ENCODE results near the gene ANKS6. TPM values are rescaled to one million over a fixed set of nuclear protein-coding genes. Genes with fewer than 3 reads are reported as not detected.

The ANKS6 gene
- total RNA-seq, 1 experiment from 2014 or later = 46.3 TPM

- Histone ChIP-seq H3K4me2 (ENCODE audit: insufficient read depth, insufficient read length, low read length) (no peak overlapping the region), H2AK5ac (ENCODE audit: insufficient read length, low read length) (no peak overlapping the region), H3K27me3 (ENCODE audit: insufficient read depth, low read length) (no peaks in the 10 kb centered on the region), H3K9me3 (ENCODE audit: control insufficient read depth, low read depth, low read length) (no peaks in the 10 kb centered on the region), H4K20me1 (ENCODE audit: control insufficient read depth, insufficient read depth, insufficient read length) (no peaks in the 10 kb centered on the region), H4K8ac (replicated peaks; ENCODE audit: insufficient read length, low read depth, low read length) (no peak overlapping the region), H2BK20ac (ENCODE audit: low read depth, low read length, poor library complexity, severe bottlenecking) (no peak overlapping the region), H3K4ac (ENCODE audit: low read depth, low read length) (no peak overlapping the region), H3K9ac (ENCODE audit: extremely low read depth, insufficient read length, low read length) (no peak overlapping the region), H3K18ac (ENCODE audit: insufficient read length, low read depth, low read length) (no peak overlapping the region), H3K27ac (ENCODE audit: insufficient read length, low read depth, low read length) (no peak overlapping the region), H3K56ac (ENCODE audit: insufficient read length, low read depth, low read length) (no peak overlapping the region), H2AFZ (ENCODE audit: low read length) (no peak overlapping the region), H2BK120ac (ENCODE audit: low read depth, low read length, poor library complexity, severe bottlenecking) (no peak overlapping the region), H3T11ph (ENCODE audit: low read length) (no peak overlapping the region), H2BK12ac (ENCODE audit: insufficient read length, low read depth, low read length) (no peak overlapping the region), H2BK5ac (ENCODE audit: insufficient read length, low read length) (no peak overlapping the region), H3K23me2 (ENCODE audit: insufficient read length, low read depth, low read length, poor library complexity, severe bottlenecking) (no peaks in the 10 kb centered on the region), H3K14ac (ENCODE audit: insufficient read depth, low read length) (no peak overlapping the region), H3K79me2 (ENCODE audit: insufficient read depth, low read length) (no peaks in the 10 kb centered on the region), H4K91ac (ENCODE audit: insufficient read length, low read depth, low read length) (no peak overlapping the region), H4K5ac (ENCODE audit: insufficient read length, low read depth, low read length) (no peak overlapping the region), H3K23ac (ENCODE audit: insufficient read length, low read depth, low read length) (no peak overlapping the region), H3K79me1 (ENCODE audit: insufficient read depth, low read depth, low read length, poor library complexity, severe bottlenecking) (no peaks in the 10 kb centered on the region), H3K4me1 (ENCODE audit: insufficient read depth, low read length) (no peaks in the 10 kb centered on the region), H2BK15ac (ENCODE audit: low read depth, low read length) (no peak overlapping the region)
- WGBS (ENCODE audit: extremely low coverage, insufficient read length, low lambda C conversion rate) = no CpG with 5 or more reads among the region's 3 CpGs
- H3K36me3 Mint-ChIP-seq (ENCODE audit: insufficient read depth in 1 of 3, low read depth in 3 of 3) = peaks cover 31 to 67% (median 57%) of the 10 kb centered on the region in 3 experiments
- DNase-seq = no peak
- no peak for TF ChIP-seq CTCF (conservative IDR thresholded peaks at IDR 0.05)
- H3K9me3 Mint-ChIP-seq = peaks cover 11 to 13% of the 10 kb centered on the region in 2 experiments; a peak in 4 of 5 replicates
- H3K27me3 Mint-ChIP-seq (ENCODE audit: low read depth) = no peaks in the 10 kb centered on the region
- no peak overlapping the region for H3K4me3 Mint-ChIP-seq
- no peak overlapping the region for H3K27ac Mint-ChIP-seq
- peaks cover 5 to 11% of the 10 kb centered on the region in 2 experiments for H3K4me1 Mint-ChIP-seq
Observed at GRCh38 chr9:98738741-98739140, 57.6 kb downstream of the ANKS6 start.
